Loucy (cell line): ENCODE results near the gene CRYGS.
"Not testable (repeated sequence)": the region's sequence is repeated elsewhere in the genome, so short reads cannot be mapped to it uniquely, and the experiment has no call there.

Source experiments
- H2AFZ ChIP-seq: fragments of 200-600 bp; sonication (generic); 2 replicates; pipeline ENCODE4 v1.6.0; 2016; ENCODE audit warnings: antibody characterized with exemption, mild to moderate bottlenecking, low read length, moderate library complexity
- H3F3A ChIP-seq: fragments of 200-600 bp; 2 replicates; pipeline ENCODE4 v1.6.0; 2016; ENCODE audit warnings: antibody characterized with exemption, low read depth, mild to moderate bottlenecking
- H3K27me3 ChIP-seq: fragments of 200-600 bp; sonication (generic); 2 replicates; pipeline ENCODE4 v1.6.1; 2014; ENCODE audit warnings: low read length, mild to moderate bottlenecking; ENCODE audit not compliant: insufficient read depth, poor library complexity, severe bottlenecking
- H3K36me3 ChIP-seq: fragments of 200-600 bp; sonication (generic); 2 replicates; pipeline ENCODE4 v1.6.1; 2016; ENCODE audit warnings: low read length; ENCODE audit not compliant: insufficient read depth
- H3K4me1 ChIP-seq: fragments of 200-600 bp; sonication (generic); 2 replicates; pipeline ENCODE4 v1.5.1; 2014; ENCODE audit warnings: low read length, mild to moderate bottlenecking; ENCODE audit not compliant: insufficient read depth, poor library complexity, severe bottlenecking
- H3K4me2 ChIP-seq: fragments of 200-600 bp; sonication (generic); 2 replicates; pipeline ENCODE4 v1.6.0; 2014; ENCODE audit warnings: antibody characterized with exemption, low read length, low read depth, mild to moderate bottlenecking; ENCODE audit not compliant: poor library complexity, severe bottlenecking
- H3K4me3 ChIP-seq: fragments of 200-600 bp; sonication (generic); 2 replicates; pipeline ENCODE4 v1.5.1; 2014; ENCODE audit warnings: low read length, mild to moderate bottlenecking, mixed read lengths; ENCODE audit not compliant: poor library complexity, severe bottlenecking
- H3K79me2 ChIP-seq: fragments of 200-600 bp; sonication (generic); 2 replicates; pipeline ENCODE4 v1.6.1; 2014; ENCODE audit warnings: low read length; ENCODE audit not compliant: insufficient read depth
- H3K9ac ChIP-seq: fragments of 200-600 bp; sonication (generic); 2 replicates; pipeline ENCODE4 v1.6.0; 2014; ENCODE audit warnings: mild to moderate bottlenecking, low read depth, low read length, moderate library complexity; ENCODE audit not compliant: poor library complexity, severe bottlenecking
- H3K9me2 ChIP-seq: fragments of 200-600 bp; sonication (generic); replicated peaks from 2 replicates; pipeline ENCODE4 v1.6.1; 2016; ENCODE audit warnings: low read depth, low read length, mixed read lengths
- H3K9me3 ChIP-seq: fragments of 200-600 bp; sonication (generic); 2 replicates; pipeline ENCODE4 v1.6.1; 2014; ENCODE audit warnings: mild to moderate bottlenecking, antibody characterized with exemption, low read length, low read depth; ENCODE audit not compliant: insufficient read depth
- H4K20me1 ChIP-seq: fragments of 200-600 bp; sonication (generic); 2 replicates; pipeline ENCODE4 v1.6.0; 2014; ENCODE audit warnings: antibody characterized with exemption, low read length, mild to moderate bottlenecking; ENCODE audit not compliant: insufficient read depth, poor library complexity, severe bottlenecking
- EZH2phosphoT487 ChIP-seq: fragments of 200-600 bp; IDR thresholded peaks from 2 replicates; pipeline ENCODE4 v1.6.1; 2018; ENCODE audit warnings: antibody characterized with exemption, mild to moderate bottlenecking, moderate library complexity, borderline replicate concordance
- TF ChIP-seq, protein P1 (sequence below): fragments of 200-600 bp; sonication (generic); conservative IDR thresholded peaks from 2 replicates; pipeline ENCODE4 v1.5.1; 2014; ENCODE audit warnings: mild to moderate bottlenecking, antibody characterized with exemption, low read length

CRYGS gene

DNA sequence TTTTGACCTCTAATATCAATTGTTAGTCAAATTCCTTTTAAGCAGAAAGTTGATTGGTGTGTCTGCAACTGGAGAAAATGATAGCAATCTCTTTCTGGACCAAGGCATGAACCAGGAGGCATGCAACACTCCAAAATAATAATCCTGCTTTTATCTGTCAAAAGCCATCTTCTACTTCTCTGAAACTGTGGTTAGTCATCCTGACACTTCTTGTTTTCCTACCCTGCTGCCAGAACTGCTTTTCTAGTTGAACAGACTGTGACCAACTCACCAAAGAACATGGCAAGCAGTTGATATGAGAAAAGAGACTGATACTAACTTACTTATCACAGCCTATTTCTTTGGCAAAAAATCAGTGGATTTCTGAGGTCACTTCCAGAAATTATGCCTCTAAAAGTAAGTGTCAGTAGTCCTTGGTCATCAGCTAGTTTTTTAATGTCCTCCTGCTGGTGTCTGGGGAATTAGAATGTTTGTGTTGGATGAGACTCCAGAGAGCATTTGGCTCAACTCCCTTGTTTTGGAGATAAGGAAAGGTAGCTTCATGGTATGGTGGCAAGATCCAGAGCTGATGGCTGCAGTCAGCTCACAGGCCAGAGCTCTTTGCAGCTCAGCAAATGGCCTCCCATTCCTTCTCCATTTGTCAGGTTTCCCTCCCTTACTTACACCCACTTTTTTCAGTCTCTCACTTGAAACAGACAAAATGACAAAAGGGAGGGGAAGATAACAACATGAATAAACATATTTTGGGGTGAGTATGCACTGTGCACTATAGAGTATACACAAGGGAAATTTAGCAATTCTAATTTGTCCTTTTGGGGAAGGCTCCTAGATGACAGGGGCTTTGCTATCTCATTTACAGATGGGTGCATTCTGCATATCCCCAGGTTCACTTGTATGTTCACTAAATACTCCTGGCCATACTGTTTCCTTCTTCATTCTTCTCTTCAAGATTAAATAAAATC, 7.0 kb downstream of the CRYGS start:
- Histone ChIP-seq H3K4me2 (no peak overlapping the region), H4K20me1 (no peaks in the 10 kb centered on the region), H3K9ac (no peak overlapping the region), H3K27me3 (no peaks in the 10 kb centered on the region), H3K79me2 (no peaks in the 10 kb centered on the region), H3K4me1 (peaks cover 48% of the 10 kb centered on the region), H3K4me3 (no peak overlapping the region), H3K9me2 (no peaks in the 10 kb centered on the region), H3K9me3 (no peaks in the 10 kb centered on the region), H2AFZ (no peak overlapping the region), H3K36me3 (no peaks in the 10 kb centered on the region), H3F3A (no peaks in the 10 kb centered on the region)
- TF ChIP-seq, protein P1, sequence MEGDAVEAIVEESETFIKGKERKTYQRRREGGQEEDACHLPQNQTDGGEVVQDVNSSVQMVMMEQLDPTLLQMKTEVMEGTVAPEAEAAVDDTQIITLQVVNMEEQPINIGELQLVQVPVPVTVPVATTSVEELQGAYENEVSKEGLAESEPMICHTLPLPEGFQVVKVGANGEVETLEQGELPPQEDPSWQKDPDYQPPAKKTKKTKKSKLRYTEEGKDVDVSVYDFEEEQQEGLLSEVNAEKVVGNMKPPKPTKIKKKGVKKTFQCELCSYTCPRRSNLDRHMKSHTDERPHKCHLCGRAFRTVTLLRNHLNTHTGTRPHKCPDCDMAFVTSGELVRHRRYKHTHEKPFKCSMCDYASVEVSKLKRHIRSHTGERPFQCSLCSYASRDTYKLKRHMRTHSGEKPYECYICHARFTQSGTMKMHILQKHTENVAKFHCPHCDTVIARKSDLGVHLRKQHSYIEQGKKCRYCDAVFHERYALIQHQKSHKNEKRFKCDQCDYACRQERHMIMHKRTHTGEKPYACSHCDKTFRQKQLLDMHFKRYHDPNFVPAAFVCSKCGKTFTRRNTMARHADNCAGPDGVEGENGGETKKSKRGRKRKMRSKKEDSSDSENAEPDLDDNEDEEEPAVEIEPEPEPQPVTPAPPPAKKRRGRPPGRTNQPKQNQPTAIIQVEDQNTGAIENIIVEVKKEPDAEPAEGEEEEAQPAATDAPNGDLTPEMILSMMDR = no peak
- no peak for TF ChIP-seq EZH2phosphoT487

DNA sequence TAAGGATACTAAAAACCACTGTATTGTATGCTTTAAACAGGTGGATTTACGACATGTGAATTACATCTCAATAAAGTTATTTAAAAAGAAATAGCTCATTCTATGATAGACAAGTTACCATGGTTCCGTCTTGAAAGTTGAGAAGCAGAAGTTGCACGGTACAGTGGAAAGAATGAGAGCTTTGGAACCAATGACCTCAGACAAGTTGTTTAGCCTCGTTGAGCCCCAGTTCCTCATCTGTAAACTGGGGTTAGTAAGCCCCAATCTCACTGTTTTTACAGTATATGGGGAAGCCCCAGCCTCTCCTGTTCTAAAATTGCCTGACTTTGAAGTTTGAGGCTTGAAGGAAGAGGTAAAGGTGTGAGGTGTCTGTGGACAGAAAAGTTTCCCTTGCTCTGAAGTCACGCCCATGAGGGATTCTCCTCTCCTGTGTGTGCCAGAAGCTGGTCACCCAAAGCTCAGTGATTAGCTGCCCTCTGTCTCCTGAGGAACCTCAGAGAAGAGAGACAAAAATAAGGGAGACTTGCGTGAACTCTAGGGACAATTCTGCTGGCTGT, 10.0 kb downstream of the CRYGS start:
- H3K4me3 ChIP-seq = no peak overlapping the region
- H3K36me3 ChIP-seq = no peaks in the 10 kb centered on the region
- no peaks in the 10 kb centered on the region for H3K9me2 ChIP-seq
- peak overlapping the region; percentile 28 for H3K9ac ChIP-seq
- no peaks in the 10 kb centered on the region for H4K20me1 ChIP-seq
- no peaks in the 10 kb centered on the region for H3K9me3 ChIP-seq
- 0 out of 2 replicates have a peak overlapping the region, but pooled peaks have one; percentile 19 for H2AFZ ChIP-seq
- no peaks in the 10 kb centered on the region for H3K79me2 ChIP-seq
- TF ChIP-seq, protein P1 = no peak
- TF ChIP-seq EZH2phosphoT487 = no peak
- no peaks in the 10 kb centered on the region for H3K27me3 ChIP-seq
- no peaks in the 10 kb centered on the region for H3F3A ChIP-seq
- H3K4me1 ChIP-seq = peaks cover 55% of the 10 kb centered on the region
- no peak overlapping the region for H3K4me2 ChIP-seq

DNA sequence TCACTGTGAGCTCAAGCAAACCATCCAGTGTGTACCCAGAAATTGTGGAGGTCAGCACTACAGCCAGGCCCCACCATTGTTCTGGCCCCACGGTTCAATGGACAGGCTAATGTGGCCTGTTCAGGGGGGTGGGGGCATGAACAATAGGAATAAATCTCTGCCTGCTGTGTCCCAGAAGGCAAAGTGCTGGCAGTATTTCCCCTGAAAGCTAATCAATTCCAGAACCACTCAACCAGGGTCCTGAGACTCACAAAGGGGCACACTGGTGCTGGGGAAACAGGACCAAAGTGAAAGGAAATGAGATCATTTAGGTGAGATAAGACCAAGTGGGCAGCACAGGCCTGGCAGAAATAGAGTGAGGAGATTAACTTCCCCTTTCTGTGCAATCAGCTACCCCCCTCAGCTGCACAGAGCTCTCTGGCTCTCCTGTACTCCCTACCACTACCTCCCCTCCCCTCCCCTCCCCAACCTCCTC, 11.5 kb downstream of the CRYGS start:
- H4K20me1 ChIP-seq = no peaks in the 10 kb centered on the region
- H3K27me3 ChIP-seq = no peaks in the 10 kb centered on the region
- H3K9ac ChIP-seq = peak overlapping the region; percentile 35
- no peaks in the 10 kb centered on the region for H3K9me2 ChIP-seq
- peak overlapping the region; percentile 49 for H3K4me2 ChIP-seq
- no peaks in the 10 kb centered on the region; the same call in 1 of the 2 replicates for H3K9me3 ChIP-seq
- no peaks in the 10 kb centered on the region for H3K79me2 ChIP-seq
- no peaks in the 10 kb centered on the region for H3K36me3 ChIP-seq
- peak overlapping the region; percentile 18 for H3K4me3 ChIP-seq
- H3F3A ChIP-seq = no peaks in the 10 kb centered on the region
- H3K4me1 ChIP-seq = peaks cover 64% of the 10 kb centered on the region
- no peak overlapping the region for H2AFZ ChIP-seq
- TF ChIP-seq EZH2phosphoT487 = no peak
- TF ChIP-seq, protein P1 = no peak

DNA sequence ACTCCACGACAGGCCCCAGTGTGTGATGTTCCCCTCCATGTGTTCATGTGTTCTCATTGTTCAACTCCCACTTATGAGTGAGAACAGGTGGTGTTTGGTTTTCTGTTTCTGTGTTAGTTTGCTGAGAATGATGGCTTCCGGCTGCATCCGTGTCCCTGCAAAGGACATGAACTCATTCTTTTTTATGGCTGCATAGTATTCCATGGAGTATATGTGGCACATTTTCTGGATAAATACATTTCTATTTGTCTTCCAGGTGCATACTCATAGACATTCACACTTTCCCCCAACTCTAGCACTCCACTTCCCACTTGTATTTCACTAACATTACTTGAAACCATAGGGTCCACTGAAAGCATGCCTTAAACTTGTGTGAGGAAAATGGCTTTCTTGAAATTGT, 12.5 kb downstream of the CRYGS start:
- H3K4me2 ChIP-seq, H3K4me3 ChIP-seq: not testable (repeated sequence)

More for the DNA sequence above, 12.5 kb downstream of the CRYGS start:
- H3K9me2 ChIP-seq, H3K79me2 ChIP-seq, H3K36me3 ChIP-seq, H4K20me1 ChIP-seq, H3K27me3 ChIP-seq, H3F3A ChIP-seq, H3K9ac ChIP-seq, H2AFZ ChIP-seq, H3K9me3 ChIP-seq: not testable (repeated sequence)
- peaks cover 59% of the 10 kb centered on the region for H3K4me1 ChIP-seq
